Measurements from ENCODE around the gene MYO1D. TPM values are rescaled to one million over a fixed set of nuclear protein-coding genes. Genes with fewer than 3 reads are reported as not detected.

MYO1D gene
- total RNA-seq, 1 experiment from 2014 or later = 29.9 TPM

DNA sequence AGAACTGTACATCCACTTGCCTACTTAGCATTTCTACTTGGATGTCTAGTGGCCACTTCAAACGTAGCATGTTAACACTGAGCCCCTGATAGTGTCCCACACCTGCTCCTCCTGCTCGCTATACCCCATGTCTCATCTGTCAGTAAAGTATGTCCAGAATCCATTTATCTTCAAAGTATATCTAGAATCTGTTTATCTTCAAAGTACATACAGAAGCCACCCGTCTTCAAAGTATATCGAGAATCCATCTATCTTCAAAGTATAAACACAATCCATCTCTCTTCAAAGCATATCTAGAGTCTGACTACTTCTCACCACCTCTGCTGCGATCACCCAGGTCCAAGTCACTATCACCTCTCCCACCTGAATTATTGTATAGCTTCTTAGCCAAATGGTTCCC, 43.8 kb downstream of the MYO1D start (continued):
- TF ChIP-seq AFF4 (CRISPR knock-in tag; IDR thresholded peaks at IDR 0.05; ENCODE audit: borderline replicate concordance) = no peak
- no peak for TF ChIP-seq MXD4 (CRISPR knock-in tag; IDR thresholded peaks at IDR 0.05; ENCODE audit: borderline replicate concordance)
- no peak for TF ChIP-seq JUN (CRISPR knock-in tag; IDR thresholded peaks at IDR 0.05)
- TF ChIP-seq NR1H2 (CRISPR knock-in tag; IDR thresholded peaks at IDR 0.05) = no peak

DNA sequence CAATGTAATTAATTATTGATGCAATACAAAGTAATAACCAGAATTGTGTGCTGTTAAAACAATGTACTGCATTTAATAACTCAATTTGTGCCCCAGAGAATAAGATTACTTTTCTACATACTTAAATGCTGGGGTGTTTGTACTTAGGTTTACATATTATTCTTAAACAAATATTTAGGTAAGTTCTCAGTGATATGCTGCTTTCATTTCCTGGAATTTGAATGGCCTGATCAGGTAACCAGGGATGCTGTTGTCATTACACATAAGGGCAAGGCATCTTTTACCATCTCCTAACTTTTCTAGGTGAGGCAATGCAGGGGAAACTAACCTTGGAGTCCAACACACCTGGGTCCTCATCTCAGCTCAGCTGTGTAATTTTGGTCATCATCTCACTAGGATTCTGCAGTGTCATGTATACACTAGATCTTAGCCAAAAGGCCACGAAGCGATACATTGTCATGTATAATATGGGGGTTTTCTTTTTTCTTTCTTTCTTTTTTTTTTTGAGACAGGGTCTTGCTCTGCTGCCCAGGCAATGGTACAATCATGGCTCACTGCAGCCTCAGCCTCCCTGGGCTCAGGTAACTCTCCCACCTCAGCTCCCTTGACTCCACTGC, 45.2 kb downstream of the MYO1D start:
- no peaks in the 10 kb centered on the region for H3K36me3 Mint-ChIP-seq
- DNase-seq (ENCODE audit: low spot score) = no peak
- ChIA-PET CTCF (interaction anchor here (1.1 to 2.1 kb wide), 3 partner anchors 45 to 78 kb away, joined by 3 to 14 read pairs (median 5); partner anchors contain the start of gene MYO1D), POLR2A (interaction anchor here (0.6 kb wide), 1 partner anchor 11 kb away, joined by 3 read pairs; no protein-coding TSS in a partner anchor)
- H3K4me1 Mint-ChIP-seq = 0 out of 2 replicates have a peak, but pooled peaks cover 3% of the 10 kb centered on the region
- H3K4me3 Mint-ChIP-seq = no peak overlapping the region
- H3K27ac Mint-ChIP-seq = no peak overlapping the region
- ATAC-seq = no peak
- 0 out of 2 replicates have a peak, but pooled peaks cover 3% of the 10 kb centered on the region for H3K9me3 Mint-ChIP-seq
- TF ChIP-seq TEAD4 (CRISPR knock-in tag; IDR thresholded peaks at IDR 0.05) = no peak
- no peak for TF ChIP-seq HMGA2 (CRISPR knock-in tag; IDR thresholded peaks at IDR 0.05)
- no peak for TF ChIP-seq OVOL2 (CRISPR knock-in tag; IDR thresholded peaks at IDR 0.05; ENCODE audit: borderline replicate concordance)
- TF ChIP-seq, protein P1, sequence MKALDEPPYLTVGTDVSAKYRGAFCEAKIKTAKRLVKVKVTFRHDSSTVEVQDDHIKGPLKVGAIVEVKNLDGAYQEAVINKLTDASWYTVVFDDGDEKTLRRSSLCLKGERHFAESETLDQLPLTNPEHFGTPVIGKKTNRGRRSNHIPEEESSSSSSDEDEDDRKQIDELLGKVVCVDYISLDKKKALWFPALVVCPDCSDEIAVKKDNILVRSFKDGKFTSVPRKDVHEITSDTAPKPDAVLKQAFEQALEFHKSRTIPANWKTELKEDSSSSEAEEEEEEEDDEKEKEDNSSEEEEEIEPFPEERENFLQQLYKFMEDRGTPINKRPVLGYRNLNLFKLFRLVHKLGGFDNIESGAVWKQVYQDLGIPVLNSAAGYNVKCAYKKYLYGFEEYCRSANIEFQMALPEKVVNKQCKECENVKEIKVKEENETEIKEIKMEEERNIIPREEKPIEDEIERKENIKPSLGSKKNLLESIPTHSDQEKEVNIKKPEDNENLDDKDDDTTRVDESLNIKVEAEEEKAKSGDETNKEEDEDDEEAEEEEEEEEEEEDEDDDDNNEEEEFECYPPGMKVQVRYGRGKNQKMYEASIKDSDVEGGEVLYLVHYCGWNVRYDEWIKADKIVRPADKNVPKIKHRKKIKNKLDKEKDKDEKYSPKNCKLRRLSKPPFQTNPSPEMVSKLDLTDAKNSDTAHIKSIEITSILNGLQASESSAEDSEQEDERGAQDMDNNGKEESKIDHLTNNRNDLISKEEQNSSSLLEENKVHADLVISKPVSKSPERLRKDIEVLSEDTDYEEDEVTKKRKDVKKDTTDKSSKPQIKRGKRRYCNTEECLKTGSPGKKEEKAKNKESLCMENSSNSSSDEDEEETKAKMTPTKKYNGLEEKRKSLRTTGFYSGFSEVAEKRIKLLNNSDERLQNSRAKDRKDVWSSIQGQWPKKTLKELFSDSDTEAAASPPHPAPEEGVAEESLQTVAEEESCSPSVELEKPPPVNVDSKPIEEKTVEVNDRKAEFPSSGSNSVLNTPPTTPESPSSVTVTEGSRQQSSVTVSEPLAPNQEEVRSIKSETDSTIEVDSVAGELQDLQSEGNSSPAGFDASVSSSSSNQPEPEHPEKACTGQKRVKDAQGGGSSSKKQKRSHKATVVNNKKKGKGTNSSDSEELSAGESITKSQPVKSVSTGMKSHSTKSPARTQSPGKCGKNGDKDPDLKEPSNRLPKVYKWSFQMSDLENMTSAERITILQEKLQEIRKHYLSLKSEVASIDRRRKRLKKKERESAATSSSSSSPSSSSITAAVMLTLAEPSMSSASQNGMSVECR (CRISPR knock-in tag; IDR thresholded peaks at IDR 0.05; ENCODE audit: borderline replicate concordance) = no peak
- TF ChIP-seq, protein P2, sequence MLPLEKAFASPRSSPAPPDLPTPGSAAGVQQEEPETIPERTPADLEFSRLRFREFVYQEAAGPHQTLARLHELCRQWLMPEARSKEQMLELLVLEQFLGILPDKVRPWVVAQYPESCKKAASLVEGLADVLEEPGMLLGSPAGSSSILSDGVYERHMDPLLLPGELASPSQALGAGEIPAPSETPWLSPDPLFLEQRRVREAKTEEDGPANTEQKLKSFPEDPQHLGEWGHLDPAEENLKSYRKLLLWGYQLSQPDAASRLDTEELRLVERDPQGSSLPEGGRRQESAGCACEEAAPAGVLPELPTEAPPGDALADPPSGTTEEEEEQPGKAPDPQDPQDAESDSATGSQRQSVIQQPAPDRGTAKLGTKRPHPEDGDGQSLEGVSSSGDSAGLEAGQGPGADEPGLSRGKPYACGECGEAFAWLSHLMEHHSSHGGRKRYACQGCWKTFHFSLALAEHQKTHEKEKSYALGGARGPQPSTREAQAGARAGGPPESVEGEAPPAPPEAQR (CRISPR knock-in tag; IDR thresholded peaks at IDR 0.05) = no peak
- no peak for TF ChIP-seq EMX1 (CRISPR knock-in tag; IDR thresholded peaks at IDR 0.05)
- no peak for TF ChIP-seq FOXP1 (CRISPR knock-in tag; IDR thresholded peaks at IDR 0.05; ENCODE audit: borderline replicate concordance)
- TF ChIP-seq RORB (CRISPR knock-in tag; IDR thresholded peaks at IDR 0.05) = no peak
- TF ChIP-seq FOXJ3 (CRISPR knock-in tag; IDR thresholded peaks at IDR 0.05; ENCODE audit: borderline replicate concordance) = no peak
- no peak for TF ChIP-seq MXD4 (CRISPR knock-in tag; IDR thresholded peaks at IDR 0.05; ENCODE audit: borderline replicate concordance)
- no peak for TF ChIP-seq ZNF138 (CRISPR knock-in tag; conservative IDR thresholded peaks at IDR 0.05)
- no peaks in the 10 kb centered on the region for H3K27me3 Mint-ChIP-seq (ENCODE audit: low read depth)
